Esophagus squamous epithelium (tissue), 4 donors: Measurements from ENCODE around the gene LRP1B.

Source experiments
- POLR2A ChIP-seq, 4 donors: fragments of 450-650 bp; IDR thresholded peaks; one replicate each; pipeline ENCODE4 v1.6.1; 2017; ENCODE audit warnings: antibody characterized with exemption in 4 of 4, mild to moderate bottlenecking in 4 of 4, moderate library complexity in 3 of 4
- TF ChIP-seq, protein P1 (sequence below), 6 experiments: fragments of 450-650 bp in 4 of 6; fragments of 200-600 bp in 2 of 6; sonication (generic) in 2 of 6; IDR thresholded peaks; one replicate each; pipeline ENCODE4 v1.5.1; 2016 to 2019; ENCODE audit warnings: antibody characterized with exemption in 6 of 6, mild to moderate bottlenecking in 4 of 6, moderate library complexity in 4 of 6

DNA sequence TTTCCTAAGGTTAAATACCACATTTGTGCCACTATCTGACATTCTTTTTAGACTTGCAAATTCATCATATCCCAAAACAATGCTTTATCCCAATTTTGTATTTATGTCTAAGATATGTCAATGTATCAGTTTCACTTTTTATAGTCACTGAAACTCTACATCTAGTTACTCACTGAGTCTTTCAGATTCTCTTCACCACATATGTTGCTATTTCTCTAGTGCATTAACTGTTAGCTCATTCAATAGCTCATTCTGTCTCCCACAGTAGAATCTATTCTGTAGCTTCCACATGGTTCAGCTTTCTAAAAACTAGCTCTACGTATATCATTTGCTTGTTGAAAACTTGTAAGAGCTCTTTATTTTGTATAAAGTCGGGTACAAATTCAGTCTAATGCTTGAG is 1930.1 kb downstream of the LRP1B start:
- TF ChIP-seq, protein P1, sequence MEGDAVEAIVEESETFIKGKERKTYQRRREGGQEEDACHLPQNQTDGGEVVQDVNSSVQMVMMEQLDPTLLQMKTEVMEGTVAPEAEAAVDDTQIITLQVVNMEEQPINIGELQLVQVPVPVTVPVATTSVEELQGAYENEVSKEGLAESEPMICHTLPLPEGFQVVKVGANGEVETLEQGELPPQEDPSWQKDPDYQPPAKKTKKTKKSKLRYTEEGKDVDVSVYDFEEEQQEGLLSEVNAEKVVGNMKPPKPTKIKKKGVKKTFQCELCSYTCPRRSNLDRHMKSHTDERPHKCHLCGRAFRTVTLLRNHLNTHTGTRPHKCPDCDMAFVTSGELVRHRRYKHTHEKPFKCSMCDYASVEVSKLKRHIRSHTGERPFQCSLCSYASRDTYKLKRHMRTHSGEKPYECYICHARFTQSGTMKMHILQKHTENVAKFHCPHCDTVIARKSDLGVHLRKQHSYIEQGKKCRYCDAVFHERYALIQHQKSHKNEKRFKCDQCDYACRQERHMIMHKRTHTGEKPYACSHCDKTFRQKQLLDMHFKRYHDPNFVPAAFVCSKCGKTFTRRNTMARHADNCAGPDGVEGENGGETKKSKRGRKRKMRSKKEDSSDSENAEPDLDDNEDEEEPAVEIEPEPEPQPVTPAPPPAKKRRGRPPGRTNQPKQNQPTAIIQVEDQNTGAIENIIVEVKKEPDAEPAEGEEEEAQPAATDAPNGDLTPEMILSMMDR (IDR thresholded peaks at IDR 0.05), result no peak
- TF ChIP-seq POLR2A (IDR thresholded peaks at IDR 0.05), result no peak
